CD8-positive, alpha-beta memory T cell (primary cell): ENCODE results near the gene DDI2. TPM values are rescaled to one million over a fixed set of nuclear protein-coding genes. Genes with fewer than 3 reads are reported as not detected.

Source experiments
- CTCF ChIA-PET: fragments of 350-600 bp; sonication (Branson Sonifier 250); formaldehyde crosslinking; loops from one replicate; lab custom pipeline; 2021; ENCODE audit warnings: antibody characterized with exemption; lab: Charles Lee
- POLR2A ChIA-PET: fragments of 350-600 bp; sonication (Branson Sonifier 250); formaldehyde crosslinking; loops from one replicate; lab custom pipeline; 2021; ENCODE audit warnings: antibody characterized with exemption; lab: Charles Lee
- DNase-seq, 5 donors: peaks; one replicate each; pipeline versions ENCODE4 v3.0.0 to v3.0.0-alpha.2; 2020 to 2022; ENCODE audit warnings: mixed read lengths in 1 of 5
- H3K27ac ChIP-seq: one replicate; pipeline ENCODE4 v1.7.0; 2013; ENCODE audit warnings: low read depth, mild to moderate bottlenecking, low read length, moderate library complexity
- H3K27me3 ChIP-seq: 2 replicates; pipeline ENCODE4 v1.7.0; 2013; ENCODE audit warnings: low read length, mild to moderate bottlenecking; ENCODE audit not compliant: insufficient read depth, poor library complexity, severe bottlenecking
- H3K36me3 ChIP-seq: 2 replicates; pipeline ENCODE4 v1.7.0; 2013; ENCODE audit warnings: mild to moderate bottlenecking, low read length, moderate library complexity; ENCODE audit not compliant: insufficient read depth
- H3K4me1 ChIP-seq: 2 replicates; pipeline ENCODE4 v1.7.0; 2013; ENCODE audit warnings: mild to moderate bottlenecking, low read length, moderate library complexity; ENCODE audit not compliant: insufficient read depth
- H3K4me3 ChIP-seq: 2 replicates; pipeline ENCODE4 v1.7.0; 2013; ENCODE audit warnings: mild to moderate bottlenecking, low read length
- H3K9me3 ChIP-seq: 2 replicates; pipeline ENCODE4 v1.7.0; 2013; ENCODE audit warnings: mild to moderate bottlenecking, low read length
- H3K27ac Mint-ChIP-seq, 8 donors: one replicate each; pipeline ENCODE4 v1.8.0; 2020 to 2021; ENCODE audit warnings: mixed read lengths in 8 of 8, mild to moderate bottlenecking in 6 of 8, inconsistent platforms in 3 of 8, moderate library complexity in 3 of 8
- H3K27me3 Mint-ChIP-seq, 2 donors: one replicate each; pipeline ENCODE4 v1.8.0; 2020 to 2021; ENCODE audit warnings: mixed read lengths in 2 of 2, mild to moderate bottlenecking in 1 of 2, moderate library complexity in 1 of 2
- H3K36me3 Mint-ChIP-seq, 3 donors: one replicate each; pipeline ENCODE4 v1.8.0; 2020 to 2021; ENCODE audit warnings: mixed read lengths in 3 of 3, inconsistent platforms in 1 of 3, mild to moderate bottlenecking in 1 of 3
- H3K4me1 Mint-ChIP-seq, 3 donors: one replicate each; pipeline ENCODE4 v1.8.0; 2020 to 2021; ENCODE audit warnings: mixed read lengths in 3 of 3, inconsistent platforms in 1 of 3, mild to moderate bottlenecking in 1 of 3
- H3K4me3 Mint-ChIP-seq, 7 donors: one replicate each; pipeline ENCODE4 v1.8.0; 2020 to 2021; ENCODE audit warnings: mixed read lengths in 7 of 7, mild to moderate bottlenecking in 6 of 7, moderate library complexity in 4 of 7, inconsistent platforms in 2 of 7
- H3K9me3 Mint-ChIP-seq, 5 donors: one replicate each; pipeline ENCODE4 v1.8.0; 2020 to 2022; ENCODE audit warnings: mixed read lengths in 5 of 5, mild to moderate bottlenecking in 3 of 5, moderate library complexity in 2 of 5, inconsistent platforms in 1 of 5
- polyA plus RNA-seq: library from polyadenylated mRNA; unstranded; fragments of 300-500 nt; fragmentation: Illumina TruSeq; gene quantifications from one replicate; pipeline ENCODE4 v1.2.3, GENCODE V29; 2021
- total RNA-seq, 2 experiments: library from RNA; stranded (reverse); gene quantifications; one replicate each; pipeline ENCODE4 v1.2.3, GENCODE V29; 2021

The DDI2 gene
- total and polyA plus RNA-seq, 3 experiments from 2014 or later: 6.1 to 50.4 (median 47.8) TPM

- CTCF ChIA-PET: interaction anchor here (1.4 kb wide), 1 partner anchor 18 kb away, joined by 5 read pairs; no protein-coding TSS in a partner anchor
- Histone ChIP-seq H3K4me3 (no peak overlapping the region), H3K9me3 (no peaks in the 10 kb centered on the region), H3K4me1 (peaks cover 54% of the 10 kb centered on the region), H3K36me3 (no peaks in the 10 kb centered on the region), H3K27me3 (no peaks in the 10 kb centered on the region), H3K27ac (no peak overlapping the region)
- H3K4me3 Mint-ChIP-seq: peak overlapping the region in 1 of 7 donors; percentile 42
- DNase-seq: no peak
- no peaks in the 10 kb centered on the region for H3K27me3 Mint-ChIP-seq
- POLR2A ChIA-PET: no interaction called here
- no peaks in the 10 kb centered on the region for H3K9me3 Mint-ChIP-seq
- peak overlapping the region in 3 of 8 donors; percentile 36 to 81 (median 53) for H3K27ac Mint-ChIP-seq
- peaks cover 0 to 41% (median 5%) of the 10 kb centered on the region in 3 donors for H3K36me3 Mint-ChIP-seq
- H3K4me1 Mint-ChIP-seq: peaks cover 48 to 80% (median 73%) of the 10 kb centered on the region in 3 donors
Observed at GRCh38 chr1:15621975-15622374, 4.7 kb downstream of the DDI2 start.

- peak overlapping the region in 1 of 7 donors; percentile 42 for H3K4me3 Mint-ChIP-seq
- Histone ChIP-seq H3K4me3 (no peak overlapping the region), H3K27ac (no peak overlapping the region), H3K4me1 (peaks cover 54% of the 10 kb centered on the region), H3K36me3 (no peaks in the 10 kb centered on the region), H3K9me3 (no peaks in the 10 kb centered on the region), H3K27me3 (no peaks in the 10 kb centered on the region)
- no peaks in the 10 kb centered on the region for H3K27me3 Mint-ChIP-seq
- ChIA-PET CTCF (interaction anchor here (1.4 kb wide), 1 partner anchor 19 kb away, joined by 5 read pairs; no protein-coding TSS in a partner anchor), POLR2A (no interaction called here)
- H3K4me1 Mint-ChIP-seq: peaks cover 53 to 88% (median 81%) of the 10 kb centered on the region in 3 donors
- H3K9me3 Mint-ChIP-seq: no peaks in the 10 kb centered on the region
- peak overlapping the region; percentile 1 to 90 (median 44) for H3K27ac Mint-ChIP-seq
- H3K36me3 Mint-ChIP-seq: peaks cover 0 to 49% (median 7%) of the 10 kb centered on the region in 3 donors
- no peak for DNase-seq
Observed at GRCh38 chr1:15622712-15623373, 5.6 kb downstream of the DDI2 start.

- no peaks in the 10 kb centered on the region for H3K9me3 ChIP-seq
- Mint-ChIP-seq H3K9me3 (no peaks in the 10 kb centered on the region), H3K36me3 (peaks cover 0 to 47% (median 10%) of the 10 kb centered on the region in 3 donors), H3K4me1 (peaks cover 55 to 88% (median 80%) of the 10 kb centered on the region in 3 donors), H3K27ac (peak overlapping the region in 1 of 8 donors; percentile 70), H3K4me3 (no peak overlapping the region), H3K27me3 (no peaks in the 10 kb centered on the region)
- ChIA-PET CTCF (no interaction called here), POLR2A (no interaction called here)
- H3K4me3 ChIP-seq: no peak overlapping the region
- H3K27ac ChIP-seq: no peak overlapping the region
- H3K4me1 ChIP-seq: peaks cover 51% of the 10 kb centered on the region
- DNase-seq: no peak
- H3K36me3 ChIP-seq: no peaks in the 10 kb centered on the region
- no peaks in the 10 kb centered on the region for H3K27me3 ChIP-seq
Observed at GRCh38 chr1:15623435-15623834, 6.2 kb downstream of the DDI2 start.

- no peaks in the 10 kb centered on the region for H3K9me3 Mint-ChIP-seq
- no peaks in the 10 kb centered on the region for H3K27me3 Mint-ChIP-seq
- peaks cover 0 to 51% (median 13%) of the 10 kb centered on the region in 3 donors for H3K36me3 Mint-ChIP-seq
- peaks cover 50 to 80% (median 74%) of the 10 kb centered on the region in 3 donors for H3K4me1 Mint-ChIP-seq
- Histone ChIP-seq H3K36me3 (no peaks in the 10 kb centered on the region), H3K27me3 (no peaks in the 10 kb centered on the region), H3K4me3 (no peak overlapping the region), H3K4me1 (peaks cover 43% of the 10 kb centered on the region), H3K9me3 (no peaks in the 10 kb centered on the region), H3K27ac (no peak overlapping the region)
- H3K27ac Mint-ChIP-seq: peak overlapping the region in 4 of 8 donors; percentile 1 to 84 (median 44)
- peak overlapping the region in 1 of 7 donors; percentile 9 for H3K4me3 Mint-ChIP-seq
- POLR2A ChIA-PET: no interaction called here
- CTCF ChIA-PET: no interaction called here
- no peak for DNase-seq
Observed at GRCh38 chr1:15624133-15624714, 7.0 kb downstream of the DDI2 start.

- no peak overlapping the region for H3K4me3 ChIP-seq
- ChIA-PET CTCF (no interaction called here), POLR2A (no interaction called here)
- H3K9me3 Mint-ChIP-seq: no peaks in the 10 kb centered on the region
- peaks cover 47 to 72% (median 70%) of the 10 kb centered on the region in 3 donors for H3K4me1 Mint-ChIP-seq
- H3K4me1 ChIP-seq: peaks cover 34% of the 10 kb centered on the region
- H3K27ac ChIP-seq: no peak overlapping the region
- peak overlapping the region in 1 of 7 donors; percentile 69 for H3K4me3 Mint-ChIP-seq
- no peaks in the 10 kb centered on the region for H3K9me3 ChIP-seq
- peak overlapping the region in 5 of 8 donors; percentile 1 to 75 (median 36) for H3K27ac Mint-ChIP-seq
- peaks cover 0 to 54% (median 16%) of the 10 kb centered on the region in 3 donors for H3K36me3 Mint-ChIP-seq
- no peaks in the 10 kb centered on the region for H3K27me3 Mint-ChIP-seq
- peaks cover 3% of the 10 kb centered on the region for H3K36me3 ChIP-seq
- no peaks in the 10 kb centered on the region for H3K27me3 ChIP-seq
- no peak for DNase-seq
Observed at GRCh38 chr1:15625056-15625917, 8.0 kb downstream of the DDI2 start.

- DNase-seq: no peak
- Histone ChIP-seq H3K27ac (no peak overlapping the region), H3K4me1 (peaks cover 25% of the 10 kb centered on the region), H3K27me3 (no peaks in the 10 kb centered on the region), H3K36me3 (peaks cover 9% of the 10 kb centered on the region), H3K9me3 (no peaks in the 10 kb centered on the region), H3K4me3 (no peak overlapping the region)
- CTCF ChIA-PET: no interaction called here
- Mint-ChIP-seq H3K4me3 (no peak overlapping the region), H3K36me3 (peaks cover 0 to 58% (median 15%) of the 10 kb centered on the region in 3 donors), H3K9me3 (no peaks in the 10 kb centered on the region), H3K4me1 (peaks cover 40 to 61% (median 59%) of the 10 kb centered on the region in 3 donors), H3K27ac (peak overlapping the region in 6 of 8 donors; percentile 28 to 80 (median 47)), H3K27me3 (no peaks in the 10 kb centered on the region)
- POLR2A ChIA-PET: no interaction called here
Observed at GRCh38 chr1:15626269-15626950, 9.2 kb downstream of the DDI2 start.

- no peaks in the 10 kb centered on the region for H3K9me3 Mint-ChIP-seq
- peaks cover 32 to 51% (median 48%) of the 10 kb centered on the region in 3 donors for H3K4me1 Mint-ChIP-seq
- Histone ChIP-seq H3K4me3 (no peak overlapping the region), H3K27ac (peak overlapping the region; percentile 22), H3K36me3 (peaks cover 11% of the 10 kb centered on the region), H3K9me3 (no peaks in the 10 kb centered on the region), H3K4me1 (peaks cover 14% of the 10 kb centered on the region), H3K27me3 (no peaks in the 10 kb centered on the region)
- no peaks in the 10 kb centered on the region for H3K27me3 Mint-ChIP-seq
- peaks cover 0 to 66% (median 17%) of the 10 kb centered on the region in 3 donors for H3K36me3 Mint-ChIP-seq
- H3K4me3 Mint-ChIP-seq: no peak overlapping the region
- CTCF ChIA-PET: no interaction called here
- no peak for DNase-seq
- POLR2A ChIA-PET: no interaction called here
- H3K27ac Mint-ChIP-seq: peak overlapping the region in 6 of 8 donors; percentile 4 to 78 (median 48)
Observed at GRCh38 chr1:15627343-15627988, 10.2 kb downstream of the DDI2 start.
